Measurements from ENCODE around the gene NUP37.

- TF ChIP-seq CTCF (IDR thresholded peaks at IDR 0.05; ENCODE audit: poor library complexity, severe bottlenecking) (no peak), EZH2 (IDR thresholded peaks at IDR 0.05; ENCODE audit: borderline replicate concordance, insufficient read depth, low read length, poor library complexity, severe bottlenecking) (no peak), RAD21 (conservative IDR thresholded peaks at IDR 0.05) (no peak), REST (IDR thresholded peaks at IDR 0.05; ENCODE audit: borderline replicate concordance) (no peak)
Measured at GRCh38 chr12:102114212-102114611, 5.7 kb downstream of the NUP37 start.

Measured in neural cell (in vitro differentiated cells).